ENCODE data around the gene CAMTA1. TPM values are rescaled to one million over a fixed set of nuclear protein-coding genes. Genes with fewer than 3 reads are reported as not detected.

Gene CAMTA1
- polyA plus RNA-seq, 1 experiment, result 64.9 TPM

DNA sequence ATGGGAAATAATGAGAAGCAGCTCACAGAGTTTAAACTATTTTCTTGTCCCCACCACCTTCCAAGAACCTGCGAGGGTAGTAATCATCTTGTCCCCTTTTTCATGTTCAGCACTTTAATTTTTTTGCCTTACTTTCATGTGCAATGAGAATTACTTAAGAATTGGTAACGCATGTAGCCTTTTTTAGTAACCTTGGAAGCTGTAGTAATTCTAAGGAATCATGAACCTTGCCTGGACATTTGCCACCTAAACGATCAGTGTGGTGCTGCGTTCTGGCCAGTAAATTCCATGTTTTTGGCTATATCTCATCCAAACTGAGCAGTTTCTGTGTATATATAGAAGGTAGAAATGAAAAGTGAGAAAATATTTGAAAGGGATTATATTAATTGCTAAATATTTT, 981.9 kb downstream of the CAMTA1 start:
- ChIA-PET POLR2A (no interaction called here), CTCF (interaction anchor here (4.3 to 5.2 kb wide), 2 partner anchors 14 to 99 kb away, joined by 36 to 39 read pairs; no protein-coding TSS in a partner anchor)
- Histone ChIP-seq H3K9me3 (ENCODE audit: control insufficient read depth, insufficient read depth, low read length) (no peaks in the 10 kb centered on the region; the same call in 1 of the 2 replicates), H3K27me3 (ENCODE audit: control insufficient read depth, insufficient read depth, low read length) (peaks cover 11% of the 10 kb centered on the region), H3K4me3 (ENCODE audit: low read depth, low read length) (no peak overlapping the region), H3K27ac (ENCODE audit: low read depth, low read length) (no peak overlapping the region)
- TF ChIP-seq, protein P1, sequence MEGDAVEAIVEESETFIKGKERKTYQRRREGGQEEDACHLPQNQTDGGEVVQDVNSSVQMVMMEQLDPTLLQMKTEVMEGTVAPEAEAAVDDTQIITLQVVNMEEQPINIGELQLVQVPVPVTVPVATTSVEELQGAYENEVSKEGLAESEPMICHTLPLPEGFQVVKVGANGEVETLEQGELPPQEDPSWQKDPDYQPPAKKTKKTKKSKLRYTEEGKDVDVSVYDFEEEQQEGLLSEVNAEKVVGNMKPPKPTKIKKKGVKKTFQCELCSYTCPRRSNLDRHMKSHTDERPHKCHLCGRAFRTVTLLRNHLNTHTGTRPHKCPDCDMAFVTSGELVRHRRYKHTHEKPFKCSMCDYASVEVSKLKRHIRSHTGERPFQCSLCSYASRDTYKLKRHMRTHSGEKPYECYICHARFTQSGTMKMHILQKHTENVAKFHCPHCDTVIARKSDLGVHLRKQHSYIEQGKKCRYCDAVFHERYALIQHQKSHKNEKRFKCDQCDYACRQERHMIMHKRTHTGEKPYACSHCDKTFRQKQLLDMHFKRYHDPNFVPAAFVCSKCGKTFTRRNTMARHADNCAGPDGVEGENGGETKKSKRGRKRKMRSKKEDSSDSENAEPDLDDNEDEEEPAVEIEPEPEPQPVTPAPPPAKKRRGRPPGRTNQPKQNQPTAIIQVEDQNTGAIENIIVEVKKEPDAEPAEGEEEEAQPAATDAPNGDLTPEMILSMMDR (IDR thresholded peaks at IDR 0.05; ENCODE audit: low read depth, low read length), result no peak
- DNase-seq (ENCODE audit: low read depth, low spot score), result no peak

DNA sequence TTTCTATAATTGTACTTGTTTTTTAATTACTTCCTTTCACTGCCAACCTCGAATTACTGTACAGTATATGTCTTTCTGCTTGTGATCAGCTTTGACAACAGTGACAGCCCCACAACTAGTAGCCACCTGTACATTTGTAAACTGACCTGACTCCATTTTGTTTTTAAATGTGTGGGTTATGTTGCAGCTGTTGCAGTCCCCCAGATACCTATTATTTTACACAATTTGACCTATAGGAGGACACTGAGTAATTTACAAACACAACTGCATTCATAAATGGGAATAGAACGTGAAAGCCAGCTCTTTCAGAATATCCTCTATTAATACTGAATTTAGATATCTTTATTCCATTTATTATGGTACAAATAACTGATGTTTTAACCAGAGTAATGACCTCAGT, 983.3 kb downstream of the CAMTA1 start:
- no peak for DNase-seq (ENCODE audit: low read depth, low spot score)
- H3K27me3 ChIP-seq (ENCODE audit: control insufficient read depth, insufficient read depth, low read length), result peaks cover 9% of the 10 kb centered on the region
- no peak overlapping the region for H3K4me3 ChIP-seq (ENCODE audit: low read depth, low read length)
- POLR2A ChIA-PET, result no interaction called here
- CTCF ChIA-PET, result interaction anchor here (1.1 to 5.2 kb wide), 5 partner anchors 14 to 121 kb away, joined by 3 to 39 read pairs (median 3); no protein-coding TSS in a partner anchor
- no peak overlapping the region for H3K27ac ChIP-seq (ENCODE audit: low read depth, low read length)
- TF ChIP-seq, protein P1 (IDR thresholded peaks at IDR 0.05; ENCODE audit: low read depth, low read length), result no peak
- no peaks in the 10 kb centered on the region; the same call in 1 of the 2 replicates for H3K9me3 ChIP-seq (ENCODE audit: control insufficient read depth, insufficient read depth, low read length)

DNA sequence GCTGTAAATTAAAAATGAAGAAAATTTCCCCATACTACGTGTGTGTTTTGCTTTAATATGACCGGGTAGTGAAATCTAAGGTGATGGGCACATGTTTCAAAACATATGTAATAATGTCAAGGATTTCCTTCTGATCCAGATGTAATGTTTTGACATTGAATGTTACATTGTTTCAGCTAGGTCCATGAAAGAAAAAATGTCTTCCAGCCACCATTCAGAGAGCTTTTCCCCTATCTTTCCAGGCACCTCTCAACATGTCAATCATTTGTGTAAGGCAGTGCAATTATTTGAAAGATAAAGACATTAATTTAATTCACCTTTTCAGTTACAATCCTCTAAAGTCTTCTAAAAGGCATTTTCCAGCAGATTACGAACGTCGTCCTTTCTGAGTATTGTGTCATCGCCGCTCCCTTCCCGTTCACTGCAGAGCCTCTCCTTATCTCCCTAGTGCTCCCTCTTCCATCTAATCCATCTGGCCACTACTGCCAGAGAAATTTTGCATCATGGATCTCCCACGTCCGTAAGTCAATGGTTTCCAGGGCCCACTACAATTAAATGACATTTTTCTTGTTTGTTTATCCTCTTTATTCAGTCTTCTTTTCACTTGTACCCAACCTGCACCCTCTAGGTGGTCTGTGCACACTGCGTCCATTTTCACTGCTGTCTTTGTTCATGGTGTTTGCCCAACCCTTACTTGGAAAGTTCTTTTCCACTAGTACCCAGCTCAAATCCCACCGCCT, 984.6 kb downstream of the CAMTA1 start:
- CTCF ChIA-PET, result interaction anchor here (0.9 to 5.2 kb wide), 5 partner anchors 15 to 102 kb away, joined by 3 to 39 read pairs (median 3); no protein-coding TSS in a partner anchor
- TF ChIP-seq, protein P1 (IDR thresholded peaks at IDR 0.05; ENCODE audit: low read depth, low read length), result no peak
- DNase-seq (ENCODE audit: low read depth, low spot score), result no peak
- POLR2A ChIA-PET, result no interaction called here
- Histone ChIP-seq H3K9me3 (ENCODE audit: control insufficient read depth, insufficient read depth, low read length) (no peaks in the 10 kb centered on the region; the same call in 1 of the 2 replicates), H3K27me3 (ENCODE audit: control insufficient read depth, insufficient read depth, low read length) (peaks cover 9% of the 10 kb centered on the region), H3K4me3 (ENCODE audit: low read depth, low read length) (no peak overlapping the region), H3K27ac (ENCODE audit: low read depth, low read length) (no peak overlapping the region)

DNA sequence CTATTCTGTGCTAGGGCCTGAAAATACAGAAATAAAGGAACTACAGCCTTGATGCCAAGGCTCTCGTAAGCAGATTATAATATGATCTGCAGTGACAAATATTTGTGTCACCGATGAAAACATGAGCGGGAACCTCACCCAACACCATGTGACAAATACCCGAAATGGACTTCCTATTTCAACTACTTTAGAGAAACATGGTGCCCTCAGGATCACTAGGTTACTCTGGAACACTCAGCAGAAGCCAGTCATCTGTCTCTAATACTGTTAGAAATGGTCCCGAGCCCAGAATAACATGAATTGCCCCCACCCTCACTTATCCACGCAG, 985.4 kb downstream of the CAMTA1 start:
- TF ChIP-seq, protein P1 (IDR thresholded peaks at IDR 0.05; ENCODE audit: low read depth, low read length), result no peak
- CTCF ChIA-PET, result interaction anchor here (0.9 kb wide), 1 partner anchor 18 kb away, joined by 3 read pairs; no protein-coding TSS in a partner anchor
- POLR2A ChIA-PET, result no interaction called here
- Histone ChIP-seq H3K9me3 (ENCODE audit: control insufficient read depth, insufficient read depth, low read length) (no peaks in the 10 kb centered on the region; the same call in 1 of the 2 replicates), H3K27ac (ENCODE audit: low read depth, low read length) (no peak overlapping the region), H3K27me3 (ENCODE audit: control insufficient read depth, insufficient read depth, low read length) (peaks cover 5% of the 10 kb centered on the region), H3K4me3 (ENCODE audit: low read depth, low read length) (peak overlapping the region; percentile 85)
- DNase-seq (ENCODE audit: low read depth, low spot score), result no peak
